Activated CD8-positive, alpha-beta memory T cell treated with anti-CD3 and anti-CD28 coated beads for 24 hours (primary cell): ENCODE results near the gene HCFC1.

Experiments used
- DNase-seq: peaks from one replicate; pipeline ENCODE4 v3.0.0-alpha.2; 2020

HCFC1 gene

GRCh38 chrX:153956044-153956907 is 15.3 kb downstream of the HCFC1 start:
- DNase-seq: no peak

GRCh38 chrX:153955228-153955732 is 16.3 kb downstream of the HCFC1 start:
- DNase-seq: no peak

GRCh38 chrX:153954558-153955227 is 16.9 kb downstream of the HCFC1 start:
- no peak for DNase-seq

DNA sequence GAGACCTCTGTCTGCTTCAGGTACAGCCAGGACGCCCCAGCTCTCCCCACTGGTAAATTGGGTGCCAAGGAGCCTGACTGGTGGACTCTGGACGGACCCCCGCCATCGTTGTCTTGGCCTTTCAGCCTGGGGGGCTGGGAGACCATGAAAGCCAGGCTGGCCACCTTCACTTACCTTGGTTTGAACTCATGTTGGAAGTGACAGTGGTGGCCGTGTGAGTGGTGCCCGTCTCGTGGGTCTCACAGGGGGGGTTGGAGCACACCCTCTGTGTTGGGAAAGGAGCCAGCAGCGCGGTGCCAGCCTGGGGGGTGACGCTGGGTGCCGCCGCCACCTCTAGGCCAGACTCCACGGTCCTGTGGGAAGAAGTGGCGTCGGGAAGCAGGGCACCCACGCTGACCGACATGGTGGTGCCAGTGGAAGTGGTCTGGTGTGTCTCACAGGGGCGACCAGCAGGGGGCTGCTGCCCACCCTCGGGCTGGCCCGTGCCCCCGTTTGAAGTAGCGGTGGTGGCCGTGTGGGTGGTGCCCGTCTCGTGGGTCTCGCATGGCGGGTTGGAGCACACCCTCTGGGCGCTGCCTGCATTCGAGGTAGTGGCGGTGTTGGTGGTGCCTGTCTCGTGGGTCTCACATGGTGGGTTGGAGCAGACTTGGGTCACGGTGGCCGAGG is 17.6 kb downstream of the HCFC1 start:
- DNase-seq: no peak

GRCh38 chrX:153953342-153953830 is 18.2 kb downstream of the HCFC1 start:
- peak; percentile 96 for DNase-seq

DNA sequence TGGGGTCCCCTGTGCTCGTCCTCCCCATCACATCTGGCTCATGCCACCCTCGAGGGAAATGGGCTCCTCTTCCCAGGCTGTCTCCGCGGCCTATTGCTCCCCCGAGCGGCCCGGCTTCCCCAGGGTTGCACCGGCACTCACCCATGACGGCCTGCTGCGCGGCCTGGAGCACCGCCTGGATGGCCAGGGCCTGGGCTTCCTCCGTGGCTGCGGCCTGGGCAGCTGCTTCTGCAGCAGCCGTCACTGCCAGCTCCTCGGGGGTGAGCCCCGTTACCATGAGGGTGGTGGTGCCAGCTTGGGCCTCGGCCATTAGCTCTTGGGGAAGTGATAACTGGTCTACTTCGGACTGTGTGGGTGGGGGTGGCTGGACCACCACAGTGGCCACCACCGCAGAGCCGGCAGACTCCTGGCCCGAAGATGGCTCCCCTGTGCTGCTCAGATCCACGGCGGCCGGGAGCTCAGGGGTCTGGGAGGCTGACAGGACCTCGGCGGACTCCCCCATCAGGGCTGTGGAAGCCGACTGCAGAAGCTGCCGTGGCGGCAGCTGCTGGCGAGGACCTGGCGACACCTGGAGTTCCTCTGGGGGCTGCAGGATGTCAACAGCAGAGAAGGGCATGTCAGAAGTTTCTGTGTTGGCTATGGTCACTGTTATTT is 19.1 kb downstream of the HCFC1 start:
- DNase-seq: no peak

- DNase-seq: no peak
Measured at GRCh38 chrX:153951683-153952372, 19.8 kb downstream of the HCFC1 start.

- no peak for DNase-seq
Measured at GRCh38 chrX:153950127-153950526, 21.5 kb downstream of the HCFC1 start.

- no peak for DNase-seq
Measured at GRCh38 chrX:153948847-153949805, 22.5 kb downstream of the HCFC1 start.

DNA sequence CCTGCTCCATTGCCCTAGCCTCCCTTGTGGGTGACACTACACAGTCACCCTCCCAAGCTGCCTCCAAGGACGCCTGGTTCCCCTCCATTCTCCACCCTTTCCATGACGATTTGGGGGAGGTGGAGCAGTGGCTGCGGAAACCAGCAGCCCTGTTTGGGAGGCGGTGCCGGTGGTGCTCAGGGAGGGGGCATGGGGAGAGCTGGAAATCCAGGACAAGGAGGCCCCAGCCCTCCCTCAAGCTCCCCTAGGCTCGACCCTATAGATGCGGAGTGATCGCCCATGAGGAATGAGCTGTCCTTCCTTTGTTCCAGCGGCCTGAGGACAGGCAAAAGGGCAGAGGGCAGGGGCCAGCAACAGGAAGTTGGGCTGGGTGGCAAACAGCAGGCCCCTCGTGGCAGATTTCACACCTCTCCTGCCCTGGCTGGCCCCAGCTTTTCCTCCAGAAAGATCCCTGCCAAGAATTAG is 23.6 kb downstream of the HCFC1 start:
- DNase-seq: no peak

GRCh38 chrX:153947009-153947769 is 24.4 kb downstream of the HCFC1 start:
- DNase-seq: peak; percentile 88

DNA sequence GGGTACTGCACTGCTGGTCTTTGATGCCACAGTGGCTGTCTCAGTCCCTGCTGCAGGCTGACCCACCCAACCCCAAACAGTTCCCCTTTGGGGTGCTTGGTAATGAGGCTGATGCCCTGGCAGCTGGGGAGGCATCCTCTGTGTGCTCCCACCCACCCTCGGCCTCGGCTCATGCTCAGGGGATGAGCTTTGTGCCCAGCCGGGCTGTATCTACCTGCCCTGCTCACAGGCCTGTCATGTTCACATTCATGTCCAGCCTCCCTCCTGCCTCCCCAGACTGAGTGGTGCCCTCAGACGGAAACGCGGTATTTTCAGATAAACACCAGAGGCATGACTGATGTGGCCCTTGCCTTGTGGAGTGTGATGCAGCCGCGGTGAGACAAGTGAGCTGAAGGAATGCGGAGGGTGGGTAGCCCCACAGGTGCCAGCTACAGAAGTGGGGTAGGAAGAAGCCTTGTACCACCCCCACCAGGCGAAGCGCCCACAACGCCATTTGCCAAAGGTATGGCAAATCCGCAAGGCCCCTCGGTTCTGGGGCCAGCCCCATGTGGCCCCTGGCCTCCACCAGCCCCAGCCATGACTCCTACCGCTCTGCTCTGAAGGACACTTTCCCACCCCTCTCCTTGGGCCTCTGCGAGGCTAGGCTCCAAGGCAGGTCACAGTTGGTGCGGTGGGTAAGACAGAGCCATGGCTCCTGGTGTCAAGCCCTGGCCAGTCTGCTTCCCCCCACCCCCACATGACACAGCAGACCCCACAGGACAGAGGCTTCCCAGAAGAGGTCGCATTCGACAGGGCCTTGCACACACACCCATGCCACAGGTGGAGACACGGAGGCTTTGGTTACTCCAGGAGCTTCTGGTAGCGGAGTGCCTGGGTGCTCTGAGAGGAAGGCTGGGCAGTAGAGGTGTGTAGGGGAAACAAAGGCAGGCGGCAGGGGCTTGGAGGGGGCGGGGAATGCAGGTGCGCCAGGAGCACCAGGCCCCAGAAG is 25.4 kb downstream of the HCFC1 start:
- no peak for DNase-seq

- DNase-seq: no peak
Measured at GRCh38 chrX:153944800-153945150, 26.8 kb downstream of the HCFC1 start.

DNA sequence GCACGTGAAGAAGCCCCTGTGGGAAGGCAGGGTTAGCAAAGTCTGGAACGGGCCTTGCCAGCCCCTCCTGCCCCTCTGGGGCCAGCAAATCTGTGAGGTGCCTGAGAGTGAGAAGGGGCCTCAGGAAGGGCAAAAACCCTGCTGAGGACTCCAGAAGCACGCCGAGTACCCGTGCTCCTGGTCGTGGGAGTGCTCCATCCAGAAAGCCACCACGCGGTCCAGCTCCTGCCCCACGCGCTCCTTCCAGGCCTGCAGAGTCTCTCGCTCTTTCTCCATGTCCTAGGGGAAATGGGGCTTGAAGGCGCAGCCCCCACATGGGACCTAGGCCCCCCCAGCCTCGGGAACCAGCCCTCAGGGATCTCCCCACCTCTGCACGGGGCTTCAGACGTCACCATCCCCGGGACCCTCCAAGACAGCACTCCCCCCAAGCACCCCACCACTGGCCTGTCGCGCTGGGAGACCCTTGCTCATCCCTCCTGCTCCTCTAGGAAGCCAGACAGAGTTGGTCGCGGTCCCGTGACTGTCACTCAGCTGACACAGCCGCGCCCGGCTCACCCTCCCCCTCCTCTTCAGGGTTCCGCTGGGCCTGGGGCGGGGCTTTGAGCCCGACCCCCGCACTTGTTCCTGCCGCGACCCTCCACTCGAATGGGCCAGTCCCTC is 27.3 kb downstream of the HCFC1 start, which contains the start of gene RENBP:
Gene RENBP (minus strand): TSS at position 504 of the 660 bp plus-strand sequence. CDS start 33 bp downstream, at position 471.
- no peak for DNase-seq

DNA sequence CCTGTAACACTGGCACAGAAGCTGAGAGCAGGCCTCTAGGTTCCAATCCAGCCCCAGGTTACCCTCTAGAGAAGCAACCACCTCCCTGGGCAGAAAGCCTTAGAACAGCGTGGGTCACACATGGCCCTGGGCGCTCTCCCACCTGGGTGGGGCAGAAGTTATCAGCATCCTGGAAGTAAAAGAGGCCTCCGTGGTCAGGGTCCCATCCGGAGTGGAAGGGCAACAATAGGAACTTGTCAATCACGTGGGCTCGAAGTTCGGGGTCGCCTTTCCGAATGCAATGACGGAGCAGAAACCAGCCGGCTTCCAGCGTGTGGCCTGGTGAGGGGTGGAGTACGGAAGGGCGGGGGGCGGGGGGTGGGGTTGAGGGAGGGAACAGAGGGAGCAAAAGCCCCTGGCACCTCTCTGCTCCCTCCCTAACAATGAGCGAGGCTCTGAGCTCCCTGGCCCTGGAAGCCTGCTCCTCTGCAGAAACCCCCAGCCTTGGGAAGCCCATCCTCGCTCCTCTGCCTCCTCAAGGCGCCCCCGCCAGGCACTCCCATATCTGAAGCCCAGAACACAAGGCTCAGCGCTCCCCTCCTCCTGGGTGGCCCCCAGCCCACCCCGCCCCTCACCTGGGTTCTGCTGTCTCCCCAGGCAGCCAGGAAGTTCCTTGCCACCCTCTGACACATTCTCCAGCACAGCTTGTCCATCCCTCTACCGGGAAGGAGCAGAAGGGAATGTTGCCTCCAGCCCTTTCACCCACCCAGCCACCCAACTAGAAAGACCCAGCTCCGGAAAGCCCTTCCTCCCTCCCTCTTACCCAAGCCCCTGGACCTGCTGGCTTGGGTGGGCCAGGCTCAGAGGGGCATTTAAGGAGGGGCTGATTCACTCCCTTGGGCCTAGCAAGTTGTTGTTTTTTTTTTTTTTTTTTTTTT is 30.0 kb downstream of the HCFC1 start:
- DNase-seq: no peak

DNA sequence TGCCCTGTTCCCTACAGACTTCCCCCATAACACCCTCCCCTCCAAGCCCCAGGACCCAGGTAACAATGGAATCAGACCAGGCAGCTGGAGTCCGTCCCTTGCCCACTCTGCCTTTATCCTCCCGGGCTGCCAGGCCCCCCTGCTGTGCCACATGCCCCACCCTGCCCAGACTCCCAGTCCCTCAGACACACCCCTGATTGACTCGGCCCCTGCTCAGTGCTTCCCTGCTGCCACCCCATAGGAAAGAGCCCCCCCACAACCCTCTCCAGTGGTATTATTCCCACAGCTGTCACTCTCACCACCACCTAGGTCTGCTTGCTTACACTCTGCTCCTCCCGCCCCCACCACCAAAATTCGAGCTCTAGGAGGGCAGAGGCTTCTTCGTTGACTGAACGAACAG is 32.0 kb downstream of the HCFC1 start:
- DNase-seq: no peak

- DNase-seq: no peak
Measured at GRCh38 chrX:153938226-153938786, 33.3 kb downstream of the HCFC1 start.
